ENCODE data around the gene HELZ2.

HELZ2 gene

DNA sequence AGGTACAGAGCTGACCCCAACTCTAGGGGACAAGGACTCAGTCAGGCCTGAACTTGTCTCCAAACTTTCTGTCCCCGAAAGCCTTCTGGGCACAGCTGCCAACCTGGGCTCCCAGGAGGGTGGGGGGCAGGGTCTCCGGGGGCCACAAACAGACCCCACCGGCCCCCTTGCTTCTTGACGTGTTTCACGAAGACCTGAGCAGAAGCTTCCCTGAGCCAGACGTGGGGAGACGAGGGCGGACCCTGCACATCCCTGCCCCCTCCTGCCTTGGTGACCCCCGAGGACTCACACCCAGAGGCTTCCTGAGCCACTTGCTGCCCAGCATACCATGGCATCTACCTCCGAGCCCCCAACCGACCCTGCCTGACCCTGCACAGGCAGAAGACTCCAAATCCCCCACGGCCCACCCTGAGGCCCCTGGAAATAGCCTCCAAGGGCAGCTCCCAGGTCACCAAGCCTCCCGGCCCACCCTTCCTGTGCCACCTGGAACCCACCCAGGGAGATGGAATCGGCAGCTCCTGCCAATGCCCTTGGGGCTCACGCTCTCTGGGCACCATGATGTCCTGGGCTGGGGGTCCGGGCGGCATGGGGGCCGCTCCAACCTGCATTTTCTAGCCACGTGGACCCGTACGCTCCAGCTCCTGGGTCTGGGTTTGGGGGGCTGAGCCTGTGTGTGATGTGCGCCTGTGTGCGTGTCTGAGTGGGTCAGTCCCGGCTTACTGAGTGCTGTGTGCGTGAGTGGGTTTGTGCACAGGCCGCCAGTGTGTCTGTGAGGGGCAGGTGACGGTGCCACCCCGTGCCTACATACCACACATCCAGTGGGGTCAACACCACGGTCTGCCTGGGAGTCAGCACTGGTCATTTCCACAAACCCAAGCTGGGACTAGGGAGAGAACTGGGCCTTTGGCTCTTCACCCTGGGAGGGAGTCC, 34.3 kb downstream of the HELZ2 start:
- DNase-seq (ENCODE audit: low read depth in 1 of 2, low spot score in 1 of 2): no peak

DNA sequence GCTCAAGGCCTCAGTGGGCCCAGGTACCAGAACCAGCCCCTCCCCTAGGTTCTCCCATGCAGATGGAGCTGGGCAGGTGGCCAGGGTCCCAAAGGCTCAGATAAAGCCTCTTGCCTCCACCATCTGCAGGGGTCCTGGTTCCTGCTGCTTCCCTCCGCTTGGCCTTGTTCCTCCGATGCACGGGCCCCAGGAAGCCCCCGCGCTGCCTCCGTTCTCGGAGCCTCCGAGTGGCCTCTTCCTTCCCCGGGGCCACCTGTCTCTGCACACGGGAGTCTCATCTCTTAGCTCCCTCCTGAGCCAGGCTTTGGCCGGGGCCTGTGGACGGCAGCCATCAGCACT, 35.0 kb downstream of the HELZ2 start:
- DNase-seq (ENCODE audit: low read depth in 1 of 2, low spot score in 1 of 2): no peak

- no peak for DNase-seq (ENCODE audit: low read depth in 1 of 2, low spot score in 1 of 2)
Observed at GRCh38 chr20:63538204-63539091, 35.6 kb downstream of the HELZ2 start.

GRCh38 chr20:63537525-63538203, 36.4 kb downstream of the HELZ2 start:
- DNase-seq (ENCODE audit: low read depth in 1 of 2, low spot score in 1 of 2): peak; percentile 90 to 92

GRCh38 chr20:63536997-63537524, 37.0 kb downstream of the HELZ2 start, which contains the start of gene PTK6:
PTK6 (minus strand) TSS chr20:63537376; CDS start chr20:63537314, 62 bp downstream.
- no peak for DNase-seq (ENCODE audit: low read depth in 1 of 2, low spot score in 1 of 2)

DNA sequence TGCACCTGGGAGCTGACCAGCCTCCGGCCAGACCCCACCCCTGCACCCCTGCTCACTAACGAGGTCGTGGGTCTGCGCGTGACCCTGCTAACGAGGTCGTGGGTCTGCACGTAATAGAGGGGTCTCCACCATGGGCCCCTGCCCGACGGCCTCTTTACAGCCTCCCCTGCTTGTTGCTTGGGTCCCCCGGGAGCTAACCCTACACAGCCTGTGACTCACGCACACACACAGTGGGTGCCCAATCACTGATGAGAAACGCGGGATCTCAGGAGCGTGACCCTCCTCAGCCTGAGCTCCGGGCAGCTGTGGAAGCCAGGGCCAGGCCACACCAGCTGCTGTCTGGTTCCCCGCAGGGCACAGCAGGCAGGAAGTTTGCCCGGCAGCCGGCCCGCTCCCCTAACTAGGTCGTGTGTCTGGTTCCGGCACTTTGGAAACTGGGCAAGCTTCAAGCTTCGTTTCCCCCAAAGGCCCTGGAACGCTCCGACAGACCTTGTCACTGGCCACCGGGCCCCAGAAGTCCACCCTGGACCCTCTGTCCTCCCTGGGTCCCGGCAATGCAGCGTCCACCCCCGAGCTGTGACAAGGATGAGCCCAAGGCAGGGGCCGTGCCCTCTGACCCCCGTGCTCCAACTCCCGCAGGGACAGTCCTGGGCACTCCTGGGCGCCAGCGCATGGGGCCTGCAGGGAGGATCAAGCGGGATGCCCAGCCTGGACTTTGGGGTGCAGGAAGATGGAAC, 37.6 kb downstream of the HELZ2 start:
- DNase-seq (ENCODE audit: low read depth in 1 of 2, low spot score in 1 of 2): no peak

DNA sequence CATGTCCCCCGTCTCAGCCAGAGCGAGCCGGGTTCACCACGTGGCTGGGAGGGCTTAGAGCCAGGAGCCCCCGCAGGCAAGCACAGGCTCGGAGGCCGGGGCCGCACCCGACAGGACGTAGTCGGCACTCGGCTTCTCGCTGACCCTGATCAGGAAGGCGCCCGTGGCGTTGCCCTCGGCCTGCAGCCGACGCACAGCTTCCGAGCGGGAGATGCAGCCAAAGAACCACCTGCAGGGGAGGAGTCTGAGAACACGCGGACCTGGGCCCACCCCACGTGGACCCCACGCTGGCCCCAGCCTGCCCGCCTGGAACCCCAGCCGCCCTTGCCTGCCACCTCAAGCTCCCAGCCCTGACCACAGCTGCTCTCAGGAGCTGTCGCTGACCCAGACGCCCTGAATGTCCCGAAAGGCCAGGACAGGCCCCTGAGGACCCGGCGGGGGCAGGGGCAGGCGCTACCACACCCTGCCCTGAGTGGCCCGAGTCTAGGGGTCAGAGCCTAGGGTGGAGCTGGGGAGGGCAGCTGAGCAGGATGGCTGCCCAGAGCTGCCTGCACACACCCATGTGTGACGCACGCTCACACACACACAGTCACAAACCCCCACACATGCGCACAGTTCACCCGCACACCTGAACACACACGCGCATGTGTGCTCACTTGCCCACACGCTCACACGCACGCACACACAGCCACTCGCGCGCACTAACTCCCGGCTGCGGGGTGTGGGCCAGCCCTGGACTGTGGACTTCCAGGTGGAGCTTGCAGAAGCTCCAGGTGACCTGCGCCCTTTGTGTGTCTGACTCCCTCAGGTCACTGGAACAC, 39.0 kb downstream of the HELZ2 start:
- DNase-seq (ENCODE audit: low read depth in 1 of 2, low spot score in 1 of 2): no peak

- no peak for DNase-seq (ENCODE audit: low read depth in 1 of 2, low spot score in 1 of 2)
Observed at GRCh38 chr20:63534427-63534830, 39.6 kb downstream of the HELZ2 start.

DNA sequence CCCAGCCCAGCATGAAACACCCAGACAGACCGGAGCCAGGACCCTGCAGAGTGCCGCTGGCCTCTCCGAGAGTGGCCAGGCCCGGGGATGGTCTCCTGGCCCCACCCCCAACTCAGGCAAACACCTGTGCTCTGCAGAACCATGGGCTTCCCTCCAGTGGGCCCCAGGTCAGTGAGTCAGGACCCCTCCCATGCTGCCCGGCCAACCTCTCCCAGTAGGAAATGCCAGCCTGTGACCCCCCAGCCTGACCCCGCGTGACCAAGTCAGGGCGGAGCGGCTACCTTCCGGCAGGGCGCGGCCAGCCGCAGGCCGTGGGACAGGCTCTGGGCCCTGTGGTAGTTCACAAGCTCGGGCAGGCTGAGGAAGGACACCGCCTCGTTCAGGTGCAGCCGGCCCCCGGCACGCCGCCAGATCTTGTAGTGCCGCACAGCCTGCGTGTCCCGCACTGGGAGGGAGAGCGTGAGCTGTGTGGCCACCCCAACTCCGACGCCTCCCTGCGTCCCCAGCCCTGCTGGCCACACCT, 40.1 kb downstream of the HELZ2 start:
- DNase-seq (ENCODE audit: low read depth in 1 of 2, low spot score in 1 of 2): no peak

GRCh38 chr20:63533388-63533787, 40.7 kb downstream of the HELZ2 start:
- no peak for DNase-seq (ENCODE audit: low read depth in 1 of 2, low spot score in 1 of 2)

DNA sequence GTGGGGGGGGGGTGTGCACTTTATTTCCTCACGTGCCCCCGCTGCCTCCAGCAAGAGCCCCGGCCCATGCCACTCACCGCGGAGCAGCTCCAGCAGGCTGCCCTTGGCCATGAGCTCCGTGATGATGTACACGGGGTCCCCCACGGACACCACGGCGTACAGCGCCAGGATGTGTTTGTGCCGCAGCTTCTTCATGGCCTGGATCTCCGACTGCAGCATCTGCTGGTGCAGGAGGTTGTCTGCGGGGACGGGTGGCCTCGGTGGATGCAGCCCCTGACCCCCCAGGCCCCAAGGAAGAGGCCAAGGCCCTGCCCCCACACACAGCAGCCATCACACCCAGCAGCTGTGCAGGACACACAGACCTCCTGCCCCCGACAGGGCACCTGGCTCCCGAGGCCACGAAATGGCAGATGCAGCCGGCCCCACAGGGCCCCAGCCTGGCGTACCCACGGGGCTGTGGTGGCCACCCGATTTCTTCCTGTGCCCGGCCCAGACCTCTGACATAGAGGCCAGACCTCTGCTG, 41.5 kb downstream of the HELZ2 start:
- no peak for DNase-seq (ENCODE audit: low read depth in 1 of 2, low spot score in 1 of 2)

- DNase-seq (ENCODE audit: low read depth in 1 of 2, low spot score in 1 of 2): no peak
Observed at GRCh38 chr20:63531686-63532448, 42.2 kb downstream of the HELZ2 start.

DNA sequence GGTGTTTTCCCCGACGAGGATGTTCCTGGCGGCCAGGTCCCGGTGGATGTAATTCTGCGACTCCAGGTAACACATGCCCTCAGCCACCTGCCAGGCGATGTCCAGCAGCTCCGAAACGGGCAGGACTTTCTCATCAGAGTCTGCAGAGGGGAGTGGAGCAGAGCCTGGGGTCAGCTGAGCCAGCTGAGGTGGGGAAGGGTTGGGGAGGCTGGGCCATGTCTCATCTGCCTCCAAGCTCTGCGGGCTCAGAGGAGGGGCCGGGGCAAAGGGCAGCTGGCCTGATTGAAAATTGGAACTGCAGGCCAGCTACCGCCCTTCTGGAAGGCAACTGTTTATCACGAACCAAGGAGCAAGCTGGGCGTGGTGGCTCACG, 43.3 kb downstream of the HELZ2 start:
- no peak for DNase-seq (ENCODE audit: low read depth in 1 of 2, low spot score in 1 of 2)

DNA sequence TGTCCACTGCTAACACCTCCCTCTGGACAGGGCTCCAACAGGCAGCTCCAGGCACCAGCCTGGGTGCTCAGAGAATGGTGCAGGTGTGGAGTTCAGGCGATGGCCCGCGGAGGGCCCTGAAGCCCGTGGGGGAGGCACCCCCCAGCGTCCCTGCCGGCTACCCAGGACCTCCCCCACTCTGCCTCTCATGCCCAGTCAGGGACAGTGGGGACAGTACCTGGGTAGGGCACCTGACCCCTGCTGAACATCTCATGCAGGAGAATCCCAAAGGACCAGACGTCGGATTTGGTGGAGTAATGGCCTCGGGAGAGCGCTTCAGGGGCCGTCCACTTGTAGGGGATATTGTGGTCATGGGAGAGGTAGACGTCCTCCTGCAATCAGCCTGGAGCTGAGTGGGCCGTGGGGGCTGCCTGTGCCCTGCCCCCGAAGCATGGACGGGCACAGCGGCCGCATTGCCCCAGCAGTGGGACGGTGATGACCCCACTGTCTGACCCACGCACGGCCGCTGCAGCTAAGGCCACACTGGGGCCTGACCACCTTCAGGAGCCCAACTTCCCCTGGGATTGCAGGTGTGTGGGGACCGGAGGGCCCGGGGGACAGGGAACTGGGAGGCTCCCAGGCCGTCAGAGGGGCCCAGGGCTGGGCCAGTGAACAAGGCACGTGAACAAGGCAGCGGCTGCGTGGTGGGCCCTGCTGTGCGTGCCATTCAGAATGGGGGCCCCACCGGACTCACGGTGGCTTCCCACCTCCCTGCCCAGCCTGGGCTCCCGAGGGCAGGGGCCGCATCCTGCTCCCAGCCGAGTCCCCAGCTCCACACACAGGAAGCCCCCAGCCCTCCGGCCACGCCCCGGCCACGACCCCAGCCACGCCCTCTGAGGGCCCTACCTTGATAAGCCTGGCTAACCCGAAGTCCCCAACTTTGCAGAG, 43.9 kb downstream of the HELZ2 start:
- no peak for DNase-seq (ENCODE audit: low read depth in 1 of 2, low spot score in 1 of 2)

GRCh38 chr20:63529180-63529860, 44.7 kb downstream of the HELZ2 start:
- no peak for DNase-seq (ENCODE audit: low read depth in 1 of 2, low spot score in 1 of 2)

DNA sequence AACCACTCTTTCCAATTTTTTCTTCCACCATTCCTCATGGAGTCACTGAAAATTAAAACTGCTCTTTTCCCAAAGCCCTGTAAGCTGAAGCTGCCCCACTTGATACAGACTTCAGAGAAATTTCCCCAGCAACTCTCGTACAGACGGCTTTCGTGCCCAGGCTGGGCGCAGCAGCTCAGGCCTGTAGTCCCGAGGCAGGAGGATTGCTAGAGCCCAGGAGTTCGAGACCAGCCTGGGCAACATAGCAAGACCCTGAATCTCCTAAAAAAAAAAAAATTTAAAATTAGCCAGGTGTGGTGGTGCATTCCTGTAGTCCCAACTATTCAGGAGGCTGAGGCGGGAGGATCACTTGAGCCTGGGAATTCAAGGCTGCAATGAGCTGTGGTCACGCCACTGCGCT, 46.9 kb downstream of the HELZ2 start:
- no peak for DNase-seq (ENCODE audit: low read depth in 1 of 2, low spot score in 1 of 2)

- no peak for DNase-seq (ENCODE audit: low read depth in 1 of 2, low spot score in 1 of 2)
Observed at GRCh38 chr20:63525971-63526370, 48.1 kb downstream of the HELZ2 start.

Data from activated CD4-positive, alpha-beta T cell treated with anti-CD3 and anti-CD28 coated beads, Interleukin-2, amount 50 U/mL, for 24 hours (primary cell).